IMR-90 (cell line): ENCODE data around the gene ACSS3. TPM values are rescaled to one million over a fixed set of nuclear protein-coding genes. Genes with fewer than 3 reads are reported as not detected.

Experiments
- ATAC-seq: fragments of 200-7000 bp; cut with Tn5 transposase; 2 replicates; pipeline ENCODE4 v1.9.1; 2020; ENCODE audit warnings: low read depth, mild to moderate bottlenecking, moderate library complexity
- BruUV-seq: library from RNA; stranded (reverse); fragments of 400-500 nt; replicated peaks from 2 replicates; lab custom pipeline; 2021; lab: Mats Ljungman, UMichigan
- CTCF ChIA-PET: fragments of 300-600 bp; formaldehyde crosslinking; extraction: SDS; loops from one replicate; lab custom pipeline; 2021; ENCODE audit warnings: antibody characterized with exemption; lab: Yijun Ruan, JAX
- POLR2A ChIA-PET: fragments of 300-600 bp; sonication (Branson Sonifier 250); formaldehyde crosslinking; loops from one replicate; lab custom pipeline; 2022; ENCODE audit warnings: antibody characterized with exemption; ENCODE audit not compliant: unreplicated experiment; lab: Charles Lee
- DNase-seq: peaks from one replicate; pipeline ENCODE4 v3.0.0; 2013
- H2AFZ ChIP-seq: replicated peaks from 2 replicates; pipeline ENCODE3; 2013; ENCODE audit warnings: low read length, mild to moderate bottlenecking; ENCODE audit not compliant: poor library complexity
- H2AK5ac ChIP-seq: 2 replicates; pipeline ENCODE4 v1.6.1; 2013; ENCODE audit warnings: low read depth, low read length, inconsistent platforms
- H2AK9ac ChIP-seq: replicated peaks from 2 replicates; pipeline ENCODE3; 2013; ENCODE audit warnings: mild to moderate bottlenecking, low read depth, low read length, moderate library complexity; ENCODE audit not compliant: poor library complexity
- H2BK120ac ChIP-seq: 2 replicates; pipeline ENCODE4 v1.6.1; 2013; ENCODE audit warnings: low read depth, low read length, inconsistent platforms
- H2BK15ac ChIP-seq: 3 replicates; pipeline ENCODE4 v1.6.1; 2013; ENCODE audit warnings: low read depth, low read length, inconsistent platforms
- H2BK20ac ChIP-seq: 2 replicates; pipeline ENCODE4 v1.6.1; 2013; ENCODE audit warnings: low read depth, mild to moderate bottlenecking, inconsistent platforms, low read length, moderate library complexity
- H2BK5ac ChIP-seq: 2 replicates; pipeline ENCODE4 v1.6.1; 2013; ENCODE audit warnings: mild to moderate bottlenecking, low read depth, low read length, inconsistent platforms; ENCODE audit not compliant: poor library complexity, severe bottlenecking
- H3K14ac ChIP-seq: replicated peaks from 2 replicates; pipeline ENCODE4 v1.6.1; 2013; ENCODE audit warnings: low read depth, low read length, inconsistent platforms
- H3K18ac ChIP-seq: 2 replicates; pipeline ENCODE4 v1.6.1; 2013; ENCODE audit warnings: low read depth, low read length, control low read depth
- H3K23ac ChIP-seq: 2 replicates; pipeline ENCODE4 v1.6.1; 2013; ENCODE audit warnings: low read depth, low read length, inconsistent platforms
- H3K27ac ChIP-seq: 2 replicates; pipeline ENCODE4 v1.5.1; 2013; ENCODE audit warnings: mild to moderate bottlenecking, control low read depth, low read length; ENCODE audit not compliant: insufficient read depth
- H3K27me3 ChIP-seq: 2 replicates; pipeline ENCODE4 v1.6.1; 2013; ENCODE audit warnings: low read length; ENCODE audit not compliant: control insufficient read depth, insufficient read depth
- H3K36me3 ChIP-seq: 2 replicates; pipeline ENCODE4 v1.6.1; 2013; ENCODE audit warnings: low read length, mixed read lengths; ENCODE audit not compliant: control insufficient read depth, insufficient read depth
- H3K4ac ChIP-seq: 2 replicates; pipeline ENCODE4 v1.6.1; 2013; ENCODE audit warnings: low read depth, low read length, inconsistent platforms
- H3K4me1 ChIP-seq: 2 replicates; pipeline ENCODE4 v1.6.1; 2013; ENCODE audit warnings: low read length, mixed read lengths; ENCODE audit not compliant: control insufficient read depth, insufficient read depth
- H3K4me2 ChIP-seq: 2 replicates; pipeline ENCODE4 v1.6.1; 2013; ENCODE audit warnings: low read depth, mild to moderate bottlenecking, control low read depth, low read length, moderate library complexity
- H3K4me3 ChIP-seq: 2 replicates; pipeline ENCODE4 v1.5.1; 2013; ENCODE audit warnings: low read depth, mild to moderate bottlenecking, control low read depth, low read length, moderate library complexity; ENCODE audit not compliant: insufficient read depth
- H3K56ac ChIP-seq: 2 replicates; pipeline ENCODE4 v1.6.1; 2013; ENCODE audit warnings: low read length, inconsistent platforms; ENCODE audit not compliant: insufficient read depth; ENCODE audit errors: extremely low read depth
- H3K79me1 ChIP-seq, 2 experiments: 2 replicates each; pipeline ENCODE4 v1.6.1; 2013; ENCODE audit warnings: low read length in 2 of 2, inconsistent platforms in 1 of 2, low read depth in 1 of 2
- H3K9ac ChIP-seq: 2 replicates; pipeline ENCODE4 v1.6.1; 2013; ENCODE audit warnings: low read depth, low read length, control low read depth
- H3K9me1 ChIP-seq: 2 replicates; pipeline ENCODE4 v1.6.1; 2013; ENCODE audit warnings: low read length, inconsistent platforms; ENCODE audit not compliant: insufficient read depth
- H3K9me3 ChIP-seq: 2 replicates; pipeline ENCODE4 v1.6.1; 2013; ENCODE audit warnings: low read length; ENCODE audit not compliant: control insufficient read depth, insufficient read depth
- H4K20me1 ChIP-seq: 2 replicates; pipeline ENCODE4 v1.6.1; 2013; ENCODE audit warnings: low read length, inconsistent platforms; ENCODE audit not compliant: insufficient read depth
- H4K5ac ChIP-seq: 2 replicates; pipeline ENCODE4 v1.6.1; 2013; ENCODE audit warnings: mild to moderate bottlenecking, low read depth, low read length, control low read depth
- H4K8ac ChIP-seq, 2 experiments: 2 replicates each; pipeline ENCODE4 v1.6.1; 2013; ENCODE audit warnings: low read depth in 2 of 2, low read length in 2 of 2, control low read depth in 1 of 2, inconsistent platforms in 1 of 2
- H4K91ac ChIP-seq: 2 replicates; pipeline ENCODE4 v1.6.1; 2013; ENCODE audit warnings: low read depth, low read length, inconsistent platforms; ENCODE audit not compliant: insufficient read depth
- CEBPB ChIP-seq: IDR thresholded peaks from 2 replicates; pipeline ENCODE4 v1.6.1; 2012; ENCODE audit warnings: low read depth, low read length, improper control_type of control experiment
- ELK1 ChIP-seq: fragments of 150-350 bp; IDR thresholded peaks from 2 replicates; pipeline ENCODE4 v1.6.1; 2016; ENCODE audit warnings: low read depth, mild to moderate bottlenecking, low read length, moderate library complexity, borderline replicate concordance
- MXI1 ChIP-seq: IDR thresholded peaks from 2 replicates; pipeline ENCODE4 v1.6.1; 2012; ENCODE audit warnings: low read depth, mild to moderate bottlenecking, low read length, moderate library complexity, borderline replicate concordance
- RCOR1 ChIP-seq: IDR thresholded peaks from 2 replicates; pipeline ENCODE4 v1.6.1; 2012; ENCODE audit warnings: mild to moderate bottlenecking, low read length, improper control_type of control experiment; ENCODE audit not compliant: insufficient replicate concordance
- SMC3 ChIP-seq: fragments of 150-350 bp; IDR thresholded peaks from 2 replicates; pipeline ENCODE4 v1.6.1; 2016; ENCODE audit warnings: low read depth, mild to moderate bottlenecking, antibody characterized with exemption, low read length, moderate library complexity
- USF2 ChIP-seq: fragments of 150-350 bp; IDR thresholded peaks from 2 replicates; pipeline ENCODE4 v1.6.1; 2017; ENCODE audit warnings: mild to moderate bottlenecking, antibody characterized with exemption, low read length, low read depth
- WGBS, 2 experiments: methylation state at CpG; one replicate each; pipeline versions ENCODE4 v1.1.5 to v1.1.7; 2013; ENCODE audit warnings: missing lambda C conversion rate in 2 of 2; ENCODE audit not compliant: insufficient read length in 1 of 2; ENCODE audit errors: extremely low coverage in 2 of 2; 5-methylcytosine and 5-hydroxymethylcytosine counted together
- dilution Hi-C: fragments of 300-500 bp; cut with HindIII; formaldehyde crosslinking; loops from one replicate; pipeline ENCODE4 v1.14.3; 2018; ENCODE audit warnings: low sequenced_read_pairs; ENCODE audit not compliant: unreplicated experiment
- in situ Hi-C: fragments of 300-500 bp; cut with MboI; formaldehyde crosslinking; loops from 3 replicates; pipeline ENCODE4 v1.14.3; 2019; ENCODE audit warnings: low sequenced_read_pairs, inconsistent platforms, mixed read lengths
- intact Hi-C: fragments of 100-400 bp; cut with micrococcal nuclease; formaldehyde crosslinking; loops from 2 replicates; pipeline ENCODE4 v1.10.0; 2022
- polyA plus RNA-seq, 3 experiments: library from polyadenylated mRNA; depleted of rRNA; stranded (reverse); fragments of >200 nt; gene quantifications; 2 replicates each; pipeline ENCODE4 v1.2.3, GENCODE V29; 2012; ENCODE audit warnings: low replicate concordance in 1 of 3
- total RNA-seq: library from RNA; depleted of rRNA; stranded (reverse); fragments of >200 nt; gene quantifications from 2 replicates; pipeline ENCODE4 v1.2.3, GENCODE V29; 2012
- TF ChIP-seq, protein P1 (sequence below): conservative IDR thresholded peaks from 2 replicates; pipeline ENCODE4 v1.5.1; 2012; ENCODE audit warnings: mild to moderate bottlenecking, low read depth, low read length, improper control_type of control experiment

ACSS3 gene
- total and polyA plus RNA-seq, 2 of the 4 experiments (the other 2 are of a cell fraction) = 0.84 to 2.0 TPM

DNA sequence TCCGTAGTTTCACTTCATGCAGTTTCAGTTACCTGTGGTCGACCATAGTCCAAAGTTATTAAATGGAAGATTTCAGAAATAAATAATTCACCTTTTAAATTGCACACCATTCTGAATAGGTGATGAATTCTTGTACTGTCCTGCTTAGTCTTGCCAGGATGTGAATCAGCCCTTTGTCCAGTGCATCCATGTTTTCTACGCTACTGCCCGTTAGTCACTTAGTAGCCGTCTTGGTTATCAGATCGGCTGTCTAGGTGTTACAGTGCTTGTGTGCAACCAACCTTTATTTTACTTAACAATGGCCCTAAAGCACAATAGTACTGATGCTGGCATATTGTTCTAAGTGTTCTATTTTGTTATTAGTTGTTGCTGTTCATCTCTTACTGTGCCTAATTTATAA lies 146.7 kb downstream of the ACSS3 start:
- H3K56ac ChIP-seq = no peak overlapping the region
- H2BK15ac ChIP-seq = no peak overlapping the region
- no peak for TF ChIP-seq RCOR1
- TF ChIP-seq, protein P1, sequence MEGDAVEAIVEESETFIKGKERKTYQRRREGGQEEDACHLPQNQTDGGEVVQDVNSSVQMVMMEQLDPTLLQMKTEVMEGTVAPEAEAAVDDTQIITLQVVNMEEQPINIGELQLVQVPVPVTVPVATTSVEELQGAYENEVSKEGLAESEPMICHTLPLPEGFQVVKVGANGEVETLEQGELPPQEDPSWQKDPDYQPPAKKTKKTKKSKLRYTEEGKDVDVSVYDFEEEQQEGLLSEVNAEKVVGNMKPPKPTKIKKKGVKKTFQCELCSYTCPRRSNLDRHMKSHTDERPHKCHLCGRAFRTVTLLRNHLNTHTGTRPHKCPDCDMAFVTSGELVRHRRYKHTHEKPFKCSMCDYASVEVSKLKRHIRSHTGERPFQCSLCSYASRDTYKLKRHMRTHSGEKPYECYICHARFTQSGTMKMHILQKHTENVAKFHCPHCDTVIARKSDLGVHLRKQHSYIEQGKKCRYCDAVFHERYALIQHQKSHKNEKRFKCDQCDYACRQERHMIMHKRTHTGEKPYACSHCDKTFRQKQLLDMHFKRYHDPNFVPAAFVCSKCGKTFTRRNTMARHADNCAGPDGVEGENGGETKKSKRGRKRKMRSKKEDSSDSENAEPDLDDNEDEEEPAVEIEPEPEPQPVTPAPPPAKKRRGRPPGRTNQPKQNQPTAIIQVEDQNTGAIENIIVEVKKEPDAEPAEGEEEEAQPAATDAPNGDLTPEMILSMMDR = no peak
- no peak for TF ChIP-seq ELK1
- no peak for TF ChIP-seq CEBPB
- TF ChIP-seq MXI1 = no peak
- no peak for TF ChIP-seq SMC3
- no peak for TF ChIP-seq USF2
- no peaks in the 10 kb centered on the region; the same call in 1 of the 2 replicates for H3K4me1 ChIP-seq
- no peak overlapping the region for H4K5ac ChIP-seq
- no peak overlapping the region for H2AK5ac ChIP-seq
- no peak overlapping the region for H2AFZ ChIP-seq
- H3K27ac ChIP-seq = no peak overlapping the region
- H3K27me3 ChIP-seq = no peaks in the 10 kb centered on the region
- ChIA-PET POLR2A (no interaction called here), CTCF (no interaction called here)
- H2BK20ac ChIP-seq = no peak overlapping the region
- no CpG with 5 or more reads among the region's 6 CpGs for WGBS, 2 experiments
- BruUV-seq = no TSS peak
- H3K36me3 ChIP-seq = no peaks in the 10 kb centered on the region
- H3K4ac ChIP-seq = no peak overlapping the region
- H3K4me3 ChIP-seq = no peak overlapping the region
- DNase-seq = no peak
- no peak overlapping the region for H4K8ac ChIP-seq
- no peak overlapping the region for H3K18ac ChIP-seq
- in situ Hi-C loops = no loop called here
- no peaks in the 10 kb centered on the region for H3K79me1 ChIP-seq
- H4K91ac ChIP-seq = no peak overlapping the region
- H2BK120ac ChIP-seq = no peak overlapping the region
- no peak overlapping the region for H2BK5ac ChIP-seq
- H4K20me1 ChIP-seq = no peaks in the 10 kb centered on the region
- no peak overlapping the region for H3K14ac ChIP-seq
- no peaks in the 10 kb centered on the region for H3K9me3 ChIP-seq
- H3K9ac ChIP-seq = no peak overlapping the region
- no peak overlapping the region for H2AK9ac ChIP-seq
- intact Hi-C loops = no loop called here
- H3K9me1 ChIP-seq = no peaks in the 10 kb centered on the region
- H3K23ac ChIP-seq = no peak overlapping the region
- ATAC-seq = no peak
- dilution Hi-C loops = no loop called here
- H3K4me2 ChIP-seq = no peak overlapping the region
